SK-N-SH treated with all-trans-retinoic acid at 6 μM for 48 hours (cell line): ENCODE measurements around the gene FMO4.

Experiments used
- ATAC-seq: fragments of 200-7000 bp; cut with Tn5 transposase; 3 replicates; pipeline ENCODE4 v1.9.1; 2020; ENCODE audit warnings: mild to moderate bottlenecking, moderate library complexity
- ARNTL ChIP-seq: fragments of 450-650 bp; formaldehyde crosslinking; IDR thresholded peaks from 2 replicates; pipeline ENCODE4 v1.5.0; 2020; ENCODE audit warnings: low read depth, mild to moderate bottlenecking, moderate library complexity, borderline replicate concordance
- BACH2 ChIP-seq: fragments of 250-450 bp; sonication (Bioruptor Pico); IDR thresholded peaks from 2 replicates; pipeline ENCODE4 v1.9.0; 2021; ENCODE audit warnings: mild to moderate bottlenecking, borderline replicate concordance
- CSDC2 ChIP-seq: fragments of 250-450 bp; sonication (Bioruptor Pico); IDR thresholded peaks from 2 replicates; pipeline ENCODE4 v1.5.0; 2020; ENCODE audit warnings: mild to moderate bottlenecking, moderate library complexity
- CSRNP3 ChIP-seq: fragments of 250-450 bp; sonication (Bioruptor Pico); IDR thresholded peaks from 2 replicates; pipeline ENCODE4 v1.5.1; 2021; ENCODE audit warnings: mild to moderate bottlenecking, moderate library complexity
- ESRRG ChIP-seq: fragments of 250-450 bp; sonication (Bioruptor Pico); IDR thresholded peaks from 2 replicates; pipeline ENCODE4 v1.6.1; 2021; ENCODE audit warnings: mild to moderate bottlenecking
- GLIS3 ChIP-seq: fragments of 250-450 bp; sonication (Bioruptor Pico); IDR thresholded peaks from 2 replicates; pipeline ENCODE4 v1.5.0; 2020; ENCODE audit warnings: mild to moderate bottlenecking, moderate library complexity
- ISL1 ChIP-seq: fragments of 250-450 bp; sonication (Bioruptor Pico); IDR thresholded peaks from 2 replicates; pipeline ENCODE4 v2.1.2; 2022; ENCODE audit warnings: mild to moderate bottlenecking, moderate library complexity
- OSR1 ChIP-seq: fragments of 250-450 bp; sonication (Bioruptor Pico); IDR thresholded peaks from 2 replicates; pipeline ENCODE4 v1.8.0; 2022; ENCODE audit warnings: moderate library complexity, mild to moderate bottlenecking, inconsistent platforms
- PATZ1 ChIP-seq: fragments of 250-450 bp; sonication (Bioruptor Pico); IDR thresholded peaks from 2 replicates; pipeline ENCODE4 v1.8.0; 2020; ENCODE audit warnings: mild to moderate bottlenecking, moderate library complexity, borderline replicate concordance
- POU6F1 ChIP-seq: fragments of 250-450 bp; sonication (Bioruptor Pico); IDR thresholded peaks from 2 replicates; pipeline ENCODE4 v1.8.0; 2021; ENCODE audit warnings: low read depth, mild to moderate bottlenecking, moderate library complexity, borderline replicate concordance
- PPARA ChIP-seq: fragments of 250-450 bp; sonication (Bioruptor Pico); IDR thresholded peaks from 2 replicates; pipeline ENCODE4 v1.5.0; 2020; ENCODE audit warnings: mild to moderate bottlenecking, borderline replicate concordance
- RARB ChIP-seq: fragments of 250-450 bp; sonication (Bioruptor Pico); IDR thresholded peaks from 2 replicates; pipeline ENCODE4 v1.8.0; 2021; ENCODE audit warnings: mild to moderate bottlenecking, moderate library complexity
- SNAI2 ChIP-seq: fragments of 250-450 bp; sonication (Bioruptor Pico); IDR thresholded peaks from 2 replicates; pipeline ENCODE4 v1.5.0; 2020; ENCODE audit warnings: mild to moderate bottlenecking, moderate library complexity
- TCF4 ChIP-seq: fragments of 250-450 bp; sonication (Bioruptor Pico); IDR thresholded peaks from 2 replicates; pipeline ENCODE4 v1.8.0; 2021; ENCODE audit warnings: mild to moderate bottlenecking, moderate library complexity, borderline replicate concordance
- TOX ChIP-seq: fragments of 250-450 bp; sonication (Bioruptor Pico); IDR thresholded peaks from 2 replicates; pipeline ENCODE4 v1.8.0; 2021; ENCODE audit warnings: mild to moderate bottlenecking, moderate library complexity, borderline replicate concordance
- ZC3H10 ChIP-seq: fragments of 250-450 bp; sonication (Bioruptor Pico); IDR thresholded peaks from 2 replicates; pipeline ENCODE4 v1.5.1; 2021; ENCODE audit warnings: mild to moderate bottlenecking, moderate library complexity
- ZFP3 ChIP-seq: fragments of 250-450 bp; sonication (Bioruptor Pico); IDR thresholded peaks from 2 replicates; pipeline ENCODE4 v1.5.0; 2020; ENCODE audit warnings: mild to moderate bottlenecking, moderate library complexity
- ZFP30 ChIP-seq: fragments of 450-650 bp; formaldehyde crosslinking; IDR thresholded peaks from 2 replicates; pipeline ENCODE4 v1.5.0; 2022; ENCODE audit warnings: mild to moderate bottlenecking, moderate library complexity
- ZNF565 ChIP-seq: fragments of 450-650 bp; formaldehyde crosslinking; conservative IDR thresholded peaks from 2 replicates; pipeline ENCODE4 v1.5.0; 2020; ENCODE audit warnings: low read depth, mild to moderate bottlenecking, moderate library complexity
- ZNF70 ChIP-seq: fragments of 450-650 bp; formaldehyde crosslinking; IDR thresholded peaks from 2 replicates; pipeline ENCODE4 v1.5.0; 2020; ENCODE audit warnings: mild to moderate bottlenecking, moderate library complexity
- ZNF8 ChIP-seq: fragments of 450-650 bp; formaldehyde crosslinking; IDR thresholded peaks from 2 replicates; pipeline ENCODE4 v1.5.0; 2020; ENCODE audit warnings: mild to moderate bottlenecking, moderate library complexity
- TF ChIP-seq, protein P1 (sequence below): fragments of 250-450 bp; sonication (Bioruptor Pico); IDR thresholded peaks from 2 replicates; pipeline ENCODE4 v1.5.1; 2020; ENCODE audit warnings: low read depth, mild to moderate bottlenecking, moderate library complexity

The FMO4 gene

GRCh38 chr1:171366085-171366484, 52.1 kb downstream of the FMO4 start:
- no peak for ATAC-seq
- TF ChIP-seq ZNF8 (CRISPR knock-in tag) (no peak), GLIS3 (CRISPR knock-in tag) (no peak), OSR1 (CRISPR knock-in tag) (no peak), ZFP3 (CRISPR knock-in tag) (no peak), RARB (no peak)
- TF ChIP-seq, protein P1, sequence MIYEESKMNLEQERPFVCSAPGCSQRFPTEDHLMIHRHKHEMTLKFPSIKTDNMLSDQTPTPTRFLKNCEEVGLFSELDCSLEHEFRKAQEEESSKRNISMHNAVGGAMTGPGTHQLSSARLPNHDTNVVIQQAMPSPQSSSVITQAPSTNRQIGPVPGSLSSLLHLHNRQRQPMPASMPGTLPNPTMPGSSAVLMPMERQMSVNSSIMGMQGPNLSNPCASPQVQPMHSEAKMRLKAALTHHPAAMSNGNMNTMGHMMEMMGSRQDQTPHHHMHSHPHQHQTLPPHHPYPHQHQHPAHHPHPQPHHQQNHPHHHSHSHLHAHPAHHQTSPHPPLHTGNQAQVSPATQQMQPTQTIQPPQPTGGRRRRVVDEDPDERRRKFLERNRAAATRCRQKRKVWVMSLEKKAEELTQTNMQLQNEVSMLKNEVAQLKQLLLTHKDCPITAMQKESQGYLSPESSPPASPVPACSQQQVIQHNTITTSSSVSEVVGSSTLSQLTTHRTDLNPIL (CRISPR knock-in tag), result no peak

DNA sequence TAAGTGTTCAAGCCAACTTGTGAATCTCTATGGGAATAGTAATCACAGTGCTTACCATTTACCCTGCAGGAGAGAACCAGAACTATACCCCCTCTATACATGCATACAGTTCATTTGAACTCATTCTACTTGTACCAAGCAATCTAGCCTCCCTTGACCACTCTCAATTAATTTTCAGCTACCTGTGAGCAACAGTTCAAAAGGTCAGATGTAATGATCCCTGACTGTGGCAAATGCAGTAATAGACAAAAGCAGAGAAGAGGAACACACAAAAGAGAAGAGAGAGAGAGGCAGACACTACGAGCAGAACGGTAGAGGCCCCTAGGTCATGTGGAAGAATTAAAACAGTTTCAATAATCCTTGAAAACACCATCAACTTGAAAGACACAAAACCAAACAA, 52.8 kb downstream of the FMO4 start:
- ATAC-seq, result no peak
- no peak for TF ChIP-seq ZNF70 (CRISPR knock-in tag)
- TF ChIP-seq PATZ1 (CRISPR knock-in tag), result no peak
- TF ChIP-seq BACH2 (CRISPR knock-in tag), result no peak
- TF ChIP-seq, protein P1 (CRISPR knock-in tag), result no peak
- TF ChIP-seq ZFP3 (CRISPR knock-in tag), result no peak
- TF ChIP-seq, all 23 proteins: peak for 0

- TF ChIP-seq ESRRG, result no peak
- TF ChIP-seq CSDC2 (CRISPR knock-in tag), result no peak
- no peak for TF ChIP-seq CSRNP3
- TF ChIP-seq POU6F1 (CRISPR knock-in tag), result no peak
- TF ChIP-seq TCF4 (CRISPR knock-in tag), result no peak
- no peak for TF ChIP-seq ZFP3 (CRISPR knock-in tag)
- TF ChIP-seq, protein P1 (CRISPR knock-in tag), result no peak
- no peak for TF ChIP-seq ARNTL (CRISPR knock-in tag)
- TF ChIP-seq ISL1 (CRISPR knock-in tag), result no peak
- ATAC-seq, result no peak
Measured at GRCh38 chr1:171367436-171367835, 53.5 kb downstream of the FMO4 start.

DNA sequence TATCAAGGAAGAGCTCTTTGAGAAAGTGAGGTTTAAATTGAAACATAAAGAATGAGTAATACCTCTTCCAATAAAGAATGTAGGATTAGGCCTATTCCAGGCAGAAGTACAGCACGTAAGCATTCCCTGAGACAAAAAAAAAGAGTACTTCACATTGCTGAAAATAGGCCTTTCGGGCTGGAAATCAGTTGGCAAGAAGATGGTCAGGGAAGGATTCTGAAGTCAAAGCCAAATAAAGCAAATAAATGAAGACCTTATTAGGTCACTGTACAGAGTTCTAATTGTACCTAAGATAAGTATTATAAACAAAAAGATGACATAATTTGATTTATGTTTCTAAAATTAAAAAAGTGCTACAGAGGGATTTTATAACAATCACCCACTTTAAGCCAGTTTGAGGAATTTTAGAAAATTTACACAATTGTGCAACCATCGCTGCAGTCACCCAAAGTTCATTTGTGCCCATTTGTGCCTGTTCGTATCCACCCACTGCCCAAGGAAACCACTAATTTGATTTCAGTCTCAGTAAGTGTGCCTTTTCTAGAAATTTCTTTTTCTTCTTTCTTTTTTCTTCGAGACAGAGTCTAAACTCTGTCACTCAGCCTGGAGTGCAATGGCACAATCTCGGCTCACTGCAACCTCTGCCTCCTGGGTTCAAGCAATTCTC, 58.6 kb downstream of the FMO4 start:
- ATAC-seq, result no peak
- no peak for TF ChIP-seq PATZ1 (CRISPR knock-in tag)
- TF ChIP-seq, protein P1 (CRISPR knock-in tag), result no peak
- no peak for TF ChIP-seq BACH2 (CRISPR knock-in tag)
- TF ChIP-seq ZNF565, result no peak
- TF ChIP-seq OSR1 (CRISPR knock-in tag), result no peak
- no peak for TF ChIP-seq ARNTL (CRISPR knock-in tag)
- no peak for TF ChIP-seq GLIS3 (CRISPR knock-in tag)
- TF ChIP-seq SNAI2 (CRISPR knock-in tag), result no peak
- no peak for TF ChIP-seq PPARA (CRISPR knock-in tag)
- TF ChIP-seq ZFP30 (CRISPR knock-in tag), result no peak
- TF ChIP-seq TOX (CRISPR knock-in tag), result no peak
- TF ChIP-seq ZNF70 (CRISPR knock-in tag), result no peak
- no peak for TF ChIP-seq CSDC2 (CRISPR knock-in tag)
- TF ChIP-seq TCF4 (CRISPR knock-in tag), result no peak
- TF ChIP-seq ISL1 (CRISPR knock-in tag), result no peak
- no peak for TF ChIP-seq ZFP3 (CRISPR knock-in tag)
- no peak for TF ChIP-seq ZC3H10 (CRISPR knock-in tag)
- no peak for TF ChIP-seq ZNF8 (CRISPR knock-in tag)
- no peak for TF ChIP-seq ESRRG
